A204.1 (cell line): ENCODE data around the gene EHD2.
"Not testable (repeated sequence)": the region's sequence is repeated elsewhere in the genome, so short reads cannot be mapped to it uniquely, and the experiment has no call there.

ENCODE experiments used
- FAIRE-seq: peaks from 2 replicates; lab custom pipeline; 2012; peaks lifted over from hg19 to GRCh38; lab: Jason Lieb, UNC

Gene EHD2

GRCh38 chr19:47750752-47751151, 37.5 kb downstream of the EHD2 start:
- FAIRE-seq, result no peak

- FAIRE-seq, result no peak
Observed at GRCh38 chr19:47752440-47753211, 39.4 kb downstream of the EHD2 start.

- FAIRE-seq, result no peak
Observed at GRCh38 chr19:47754206-47755064, 41.2 kb downstream of the EHD2 start.

DNA sequence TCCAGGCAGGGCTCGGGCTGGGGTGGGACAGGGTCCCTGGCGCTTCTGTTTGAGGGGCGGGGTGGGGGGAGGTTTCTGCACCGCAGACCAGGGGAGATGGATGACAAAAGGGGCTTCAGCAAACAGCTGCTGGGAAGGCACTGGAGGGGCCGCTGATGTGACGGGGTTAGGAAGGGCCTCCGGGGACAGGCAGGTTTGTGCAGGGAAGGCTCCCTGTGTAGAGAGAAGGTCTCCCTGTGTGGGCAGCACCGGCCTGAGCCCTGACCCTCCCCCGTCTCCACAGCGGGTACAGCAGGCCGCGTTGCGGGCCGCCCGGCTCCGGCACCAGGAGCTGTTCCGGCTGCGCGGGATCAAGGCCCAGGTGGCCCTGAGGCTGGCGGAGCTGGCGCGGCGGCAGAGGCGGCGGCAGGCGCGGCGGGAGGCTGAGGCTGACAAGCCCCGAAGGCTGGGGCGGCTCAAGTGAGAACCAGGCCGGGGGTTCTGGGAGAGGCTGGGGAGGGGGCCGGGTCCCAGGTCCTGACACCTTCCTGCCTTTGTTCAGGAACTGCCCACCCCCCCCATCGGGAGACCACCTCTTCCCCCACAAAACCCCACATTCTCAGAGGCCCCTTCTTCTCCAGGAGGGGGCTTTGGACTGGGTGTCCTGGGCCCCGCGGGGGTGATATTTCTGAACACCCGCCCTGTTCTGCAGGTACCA, 42.0 kb downstream of the EHD2 start:
- no peak for FAIRE-seq

GRCh38 chr19:47755762-47756626, 42.8 kb downstream of the EHD2 start:
- no peak for FAIRE-seq

DNA sequence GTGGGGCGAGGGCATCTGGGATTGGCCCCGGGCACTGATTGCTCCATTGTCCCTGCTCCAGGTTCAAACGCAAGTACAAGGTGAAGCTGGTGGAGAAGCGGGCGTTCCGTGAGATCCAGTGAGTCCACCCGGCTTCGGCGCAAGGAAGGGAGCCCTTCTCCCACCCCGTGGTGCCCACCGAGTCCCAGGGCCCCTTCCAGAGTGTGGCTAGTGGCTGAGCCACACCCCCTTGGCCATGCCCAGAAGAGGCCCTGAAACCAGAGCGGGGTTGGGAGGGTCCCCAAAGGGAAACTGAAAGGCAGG, 43.4 kb downstream of the EHD2 start:
- FAIRE-seq, result no peak

- no peak for FAIRE-seq
Observed at GRCh38 chr19:47756953-47757608, 43.9 kb downstream of the EHD2 start.

DNA sequence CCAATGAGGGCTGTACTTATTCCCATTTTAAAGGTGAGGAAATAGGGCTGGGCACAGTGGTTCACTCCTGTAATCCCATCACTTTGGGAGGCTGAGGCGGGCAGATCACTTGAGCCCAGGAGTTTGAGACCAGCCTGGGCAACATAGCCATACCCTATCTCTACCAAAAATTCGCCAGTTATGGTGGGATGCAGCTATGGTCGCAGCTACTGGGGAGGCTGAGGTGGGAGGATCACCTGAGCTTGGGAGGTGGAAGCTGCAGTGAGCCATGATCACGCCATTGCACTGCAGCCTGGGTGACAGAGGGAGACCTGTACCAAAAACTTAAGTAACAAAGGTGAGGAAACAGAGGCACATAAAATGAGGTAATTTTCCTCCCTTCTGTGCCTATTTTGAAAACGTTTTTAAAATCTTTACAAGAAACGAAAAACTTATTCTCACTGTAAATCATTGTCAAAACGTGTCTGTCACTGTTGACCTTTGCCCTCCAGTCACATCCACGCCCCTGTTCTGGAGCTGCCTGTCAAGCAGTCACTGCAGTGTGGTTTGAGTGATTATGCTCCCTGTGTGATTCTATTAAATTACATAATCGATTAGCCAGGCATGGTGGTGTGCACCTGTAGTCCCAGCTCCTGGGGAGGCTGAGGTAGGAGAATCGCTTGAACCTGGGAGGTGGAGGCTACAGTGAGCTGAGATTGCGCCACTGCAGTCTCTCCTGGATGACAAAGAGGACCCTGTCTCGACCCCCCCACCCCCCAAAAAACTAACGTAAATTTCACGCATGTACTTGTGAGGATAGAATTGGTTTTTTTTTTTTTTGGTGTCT, 44.6 kb downstream of the EHD2 start:
- no peak for FAIRE-seq

- FAIRE-seq, result no peak
Observed at GRCh38 chr19:47758443-47758804, 45.2 kb downstream of the EHD2 start.

DNA sequence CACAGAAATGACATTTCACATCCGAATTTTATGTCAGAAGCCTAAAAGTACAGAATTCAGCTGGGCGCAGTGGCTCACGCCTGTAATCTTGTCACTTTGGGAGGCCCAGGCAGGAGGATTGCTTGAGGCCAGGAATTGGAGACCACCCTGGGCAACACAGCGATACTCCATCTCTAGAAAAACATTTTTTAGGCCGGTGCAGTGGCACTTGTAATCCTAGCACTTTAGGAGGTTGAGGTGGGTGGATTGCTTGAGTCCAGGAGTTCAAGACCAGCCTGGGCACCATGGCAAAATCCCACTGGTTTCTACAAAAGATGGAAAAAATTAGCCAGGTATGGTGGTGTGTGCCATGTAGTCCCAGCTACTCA, 47.4 kb downstream of the EHD2 start:
- no peak for FAIRE-seq

- no peak for FAIRE-seq
Observed at GRCh38 chr19:47761566-47761965, 48.3 kb downstream of the EHD2 start.

DNA sequence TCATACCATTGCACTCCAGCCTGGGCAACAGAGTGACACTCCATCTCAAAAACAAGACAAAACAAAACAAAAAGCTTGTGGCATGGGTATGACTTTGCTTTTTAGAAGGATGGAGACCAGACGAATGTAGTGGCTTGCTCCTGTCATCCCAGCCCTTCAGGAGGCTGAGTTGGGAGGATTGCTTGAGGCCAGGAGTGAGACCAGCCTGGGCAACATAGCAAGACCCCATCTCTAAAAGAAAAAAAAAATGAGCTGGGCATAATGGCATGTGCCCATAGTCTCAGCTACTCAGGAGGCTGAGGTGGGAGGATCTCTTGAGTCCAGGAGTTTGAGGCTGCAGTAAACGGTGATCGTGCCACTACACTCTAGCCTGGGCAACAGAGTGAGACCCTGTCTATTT, 48.9 kb downstream of the EHD2 start:
- no peak for FAIRE-seq

GRCh38 chr19:47762615-47763308, 49.5 kb downstream of the EHD2 start:
- FAIRE-seq, result no peak

DNA sequence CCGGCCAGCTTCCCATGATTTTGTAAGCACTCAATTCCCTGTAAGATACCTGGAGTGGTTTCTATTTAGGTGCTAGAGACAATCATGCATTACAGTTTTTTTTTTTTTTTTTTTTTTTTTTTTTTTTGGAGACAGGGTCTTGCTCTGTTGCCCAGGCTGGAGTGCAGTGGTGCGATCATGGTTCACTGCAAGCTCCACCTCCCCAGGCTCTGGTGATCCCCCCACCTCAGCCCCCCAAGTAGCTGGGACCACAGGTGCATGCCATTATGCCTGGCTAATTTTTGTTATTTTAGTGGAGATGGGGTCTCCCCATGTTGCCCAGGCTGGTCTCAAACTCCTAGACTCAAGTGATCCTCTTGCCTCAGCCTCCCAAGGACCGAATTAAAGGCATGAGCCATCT, 51.5 kb downstream of the EHD2 start:
- not testable (repeated sequence) for FAIRE-seq

- no peak for FAIRE-seq
Observed at GRCh38 chr19:47765523-47766358, 52.5 kb downstream of the EHD2 start.

- no peak for FAIRE-seq
Observed at GRCh38 chr19:47766359-47766620, 53.1 kb downstream of the EHD2 start.

- FAIRE-seq, result no peak
Observed at GRCh38 chr19:47766670-47767069, 53.4 kb downstream of the EHD2 start.

GRCh38 chr19:47767349-47767748, 54.1 kb downstream of the EHD2 start:
- no peak for FAIRE-seq

DNA sequence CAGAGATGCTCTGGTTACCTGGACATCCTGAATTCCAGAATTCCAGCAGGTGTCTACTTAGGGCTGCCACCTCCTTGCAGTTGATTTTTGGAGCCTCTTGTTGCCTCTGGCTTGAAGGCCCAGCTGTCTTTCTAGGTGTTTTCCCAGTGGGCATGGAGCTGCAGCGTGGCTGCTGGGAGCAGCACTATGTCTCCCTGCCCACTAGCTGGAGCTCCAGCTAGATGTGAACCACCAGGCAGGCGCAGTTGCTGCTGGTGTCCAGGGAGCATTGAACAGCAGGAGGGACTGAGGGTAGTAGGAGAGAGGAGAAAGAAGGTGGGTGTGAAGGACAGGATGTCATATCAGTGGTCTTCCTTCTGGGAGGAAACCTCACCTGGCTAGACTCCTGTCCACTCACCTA, 55.4 kb downstream of the EHD2 start:
- no peak for FAIRE-seq

DNA sequence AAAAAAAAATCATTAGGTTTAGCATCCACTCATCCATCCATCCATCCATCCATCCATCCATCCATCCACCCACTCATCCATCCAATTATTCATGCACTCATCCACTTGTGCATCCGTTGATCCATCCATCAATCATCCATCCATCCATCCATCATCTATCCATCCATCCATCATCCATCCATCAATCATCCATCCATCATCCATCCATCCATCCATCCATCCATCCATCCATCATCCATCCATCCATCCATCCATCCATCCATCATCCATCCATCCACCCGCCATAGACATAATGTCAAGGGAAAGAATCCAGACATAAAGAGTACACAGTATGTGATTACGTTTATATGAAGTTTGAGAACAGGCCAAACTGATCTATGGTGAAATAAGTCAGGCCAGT, 56.3 kb downstream of the EHD2 start:
- FAIRE-seq, result no peak
